Tibial nerve (tissue), 4 donors: ENCODE results near the gene PHF19.

Source experiments
- CTCF ChIP-seq, 5 experiments: fragments of 200-600 bp in 3 of 5; fragments of 450-650 bp in 2 of 5; sonication (generic) in 3 of 5; IDR thresholded peaks; one replicate each; pipeline ENCODE4 v1.5.1; 2016 to 2019; ENCODE audit warnings: antibody characterized with exemption in 5 of 5, mild to moderate bottlenecking in 3 of 5, moderate library complexity in 2 of 5
- EP300 ChIP-seq, 2 donors: sonication (generic); formaldehyde crosslinking; IDR thresholded peaks; one replicate each; pipeline ENCODE4 v1.6.1; 2017; ENCODE audit warnings: antibody characterized with exemption in 2 of 2, mild to moderate bottlenecking in 1 of 2
- POLR2A ChIP-seq, 2 donors: fragments of 450-650 bp; IDR thresholded peaks; one replicate each; pipeline ENCODE4 v1.6.1; 2017; ENCODE audit warnings: antibody characterized with exemption in 2 of 2, mild to moderate bottlenecking in 2 of 2, moderate library complexity in 2 of 2

GRCh38 chr9:120889606-120890271 lies 12.8 kb upstream of the PHF19 start:
- peak in 1 of 2 donors; percentile 42 for TF ChIP-seq EP300 (IDR thresholded peaks at IDR 0.05)
- no peak for TF ChIP-seq CTCF (IDR thresholded peaks at IDR 0.05)
- no peak for TF ChIP-seq POLR2A (IDR thresholded peaks at IDR 0.05)
